ENCODE measurements around the gene ORMDL3.

- TF ChIP-seq CTCF (IDR thresholded peaks at IDR 0.05) (no peak), POLR2A (IDR thresholded peaks at IDR 0.05) (peak; percentile 78 to 88)
Measured at GRCh38 chr17:39927101-39927928, at the start of gene ORMDL3, which contains the start of gene LRRC3C.
